T-helper 2 cell treated with Interferon-gamma antibody and Interleukin-4, amounts not matched to agents 5 μg/mL and 100 μg/mL, for 36 hours (primary cell): ENCODE data around the gene NPTXR.

Experiments used
- DNase-seq: peaks from one replicate; pipeline ENCODE4 v3.0.0; 2021; ENCODE audit warnings: low spot score
- H3K27ac Mint-ChIP-seq: one replicate; pipeline ENCODE4 v1.8.0; 2021; ENCODE audit warnings: mild to moderate bottlenecking, mixed read lengths
- H3K27me3 Mint-ChIP-seq: one replicate; pipeline ENCODE4 v1.8.0; 2021; ENCODE audit warnings: low read depth, mixed read lengths
- H3K36me3 Mint-ChIP-seq: one replicate; pipeline ENCODE4 v1.8.0; 2021; ENCODE audit warnings: low read depth, mixed read lengths
- H3K4me1 Mint-ChIP-seq: one replicate; pipeline ENCODE4 v1.8.0; 2021; ENCODE audit warnings: low read depth, mixed read lengths
- H3K4me3 Mint-ChIP-seq: one replicate; pipeline ENCODE4 v1.8.0; 2022; ENCODE audit warnings: mild to moderate bottlenecking, moderate library complexity, mixed read lengths
- H3K9me3 Mint-ChIP-seq: one replicate; pipeline ENCODE4 v1.8.0; 2021; ENCODE audit warnings: mixed read lengths

NPTXR gene

GRCh38 chr22:38837414-38837928 is 6.4 kb downstream of the NPTXR start:
- DNase-seq: no peak
- Mint-ChIP-seq H3K27me3 (peaks cover 27% of the 10 kb centered on the region), H3K4me3 (no peak overlapping the region), H3K4me1 (no peaks in the 10 kb centered on the region), H3K27ac (no peak overlapping the region), H3K9me3 (no peaks in the 10 kb centered on the region), H3K36me3 (no peaks in the 10 kb centered on the region)

- no peak overlapping the region for H3K27ac Mint-ChIP-seq
- H3K9me3 Mint-ChIP-seq: no peaks in the 10 kb centered on the region
- H3K27me3 Mint-ChIP-seq: peaks cover 14% of the 10 kb centered on the region
- DNase-seq: no peak
- H3K4me3 Mint-ChIP-seq: no peak overlapping the region
- H3K4me1 Mint-ChIP-seq: no peaks in the 10 kb centered on the region
- H3K36me3 Mint-ChIP-seq: no peaks in the 10 kb centered on the region
Measured at GRCh38 chr22:38835888-38836301, 7.9 kb downstream of the NPTXR start.

- Mint-ChIP-seq H3K9me3 (no peaks in the 10 kb centered on the region), H3K4me1 (no peaks in the 10 kb centered on the region), H3K27me3 (peaks cover 5% of the 10 kb centered on the region), H3K4me3 (no peak overlapping the region), H3K36me3 (no peaks in the 10 kb centered on the region), H3K27ac (no peak overlapping the region)
- DNase-seq: no peak
Measured at GRCh38 chr22:38834991-38835390, 8.8 kb downstream of the NPTXR start.

- no peak for DNase-seq
- Mint-ChIP-seq H3K4me3 (no peak overlapping the region), H3K9me3 (no peaks in the 10 kb centered on the region), H3K27ac (no peak overlapping the region), H3K27me3 (no peaks in the 10 kb centered on the region), H3K4me1 (no peaks in the 10 kb centered on the region), H3K36me3 (no peaks in the 10 kb centered on the region)
Measured at GRCh38 chr22:38834215-38834953, 9.4 kb downstream of the NPTXR start.

GRCh38 chr22:38833061-38833460 is 10.8 kb downstream of the NPTXR start:
- Mint-ChIP-seq H3K4me1 (no peaks in the 10 kb centered on the region), H3K9me3 (no peaks in the 10 kb centered on the region), H3K27ac (no peak overlapping the region), H3K27me3 (no peaks in the 10 kb centered on the region), H3K4me3 (no peak overlapping the region), H3K36me3 (no peaks in the 10 kb centered on the region)
- no peak for DNase-seq

DNA sequence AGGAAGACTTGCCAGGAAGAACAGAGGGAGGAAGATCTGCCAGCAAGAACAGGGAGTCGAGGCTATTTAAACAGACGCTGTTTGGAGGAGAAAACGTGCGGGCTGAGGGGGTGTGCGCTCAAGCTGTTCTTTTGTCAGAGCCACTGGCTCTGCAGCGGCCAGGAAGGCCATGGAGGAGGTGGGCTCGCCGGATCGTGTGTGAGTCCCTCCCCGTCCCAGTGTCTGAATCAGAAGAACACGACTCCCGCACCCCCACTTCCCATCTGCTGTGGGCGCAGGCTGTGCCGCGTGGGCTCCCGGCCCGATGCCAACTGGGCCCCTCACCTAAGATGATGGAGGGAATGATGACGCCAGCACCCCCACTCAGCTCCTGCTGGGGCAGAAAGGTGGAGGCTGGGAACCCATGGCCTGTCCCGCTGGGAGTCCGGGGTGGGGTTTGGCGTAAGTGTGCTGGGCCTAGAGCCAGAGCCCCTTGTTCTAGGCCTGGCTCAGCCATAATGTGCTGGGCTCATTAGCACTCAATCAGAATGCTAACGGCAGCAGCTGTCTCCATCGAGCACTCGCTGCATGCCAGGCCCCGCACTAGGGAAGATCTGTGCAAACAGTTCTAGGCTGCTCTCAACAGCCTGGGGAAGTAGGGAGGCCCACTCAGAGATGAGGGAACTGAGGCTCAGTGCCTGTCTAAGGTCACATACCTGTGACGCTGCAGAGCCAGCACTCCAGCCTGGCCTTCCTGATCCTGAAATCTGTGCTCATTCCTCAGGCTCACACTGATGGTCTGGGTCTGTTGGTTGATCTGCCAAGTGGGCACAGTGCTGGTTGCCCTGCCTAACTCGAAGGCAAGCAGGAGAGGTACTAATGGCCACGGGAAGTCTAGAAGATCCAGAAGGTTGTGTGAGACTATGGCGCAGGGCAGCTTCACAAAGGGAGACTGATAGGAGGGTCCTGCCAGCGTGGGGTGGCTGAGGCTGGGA is 11.5 kb downstream of the NPTXR start:
- Mint-ChIP-seq H3K27me3 (no peaks in the 10 kb centered on the region), H3K4me3 (no peak overlapping the region), H3K9me3 (no peaks in the 10 kb centered on the region), H3K4me1 (no peaks in the 10 kb centered on the region), H3K27ac (no peak overlapping the region), H3K36me3 (no peaks in the 10 kb centered on the region)
- DNase-seq: no peak

DNA sequence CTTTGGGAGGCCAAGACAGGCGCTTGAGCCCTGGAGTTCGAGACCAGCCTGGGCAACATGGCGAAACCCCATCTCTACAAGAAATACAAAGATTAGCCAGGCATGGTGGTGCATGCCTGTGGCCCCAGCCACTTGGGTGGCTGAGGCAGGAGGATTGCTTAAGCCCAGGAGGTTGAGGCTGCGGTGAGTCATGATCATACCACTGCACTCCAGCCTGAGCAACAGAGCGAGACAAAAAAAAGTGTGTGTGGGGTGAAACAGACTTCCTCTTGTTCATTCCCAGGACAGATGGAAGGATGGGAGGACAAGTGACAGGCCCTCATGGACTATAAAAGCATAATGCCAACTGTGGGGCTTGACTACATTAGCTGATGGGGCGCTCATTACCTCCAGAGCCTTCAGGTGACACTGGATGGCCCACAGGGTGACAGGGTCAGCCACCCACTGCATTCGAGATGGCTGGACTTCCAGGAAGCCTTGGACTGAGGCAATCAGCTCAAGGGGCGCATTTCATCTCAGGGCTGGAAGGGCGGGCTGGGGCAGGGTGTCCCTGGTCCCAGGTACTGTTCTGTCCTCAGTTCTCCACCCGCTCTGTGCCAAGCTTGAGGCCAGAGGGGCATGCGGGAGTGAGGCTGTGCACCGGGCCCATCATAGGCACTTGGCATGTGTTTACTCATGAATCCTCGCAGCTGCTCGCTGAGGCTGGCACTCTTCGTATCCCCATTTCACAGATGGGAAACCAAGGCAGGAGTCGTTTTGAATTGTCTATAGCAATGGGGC is 12.5 kb downstream of the NPTXR start:
- H3K27me3 Mint-ChIP-seq: no peaks in the 10 kb centered on the region
- no peak overlapping the region for H3K4me3 Mint-ChIP-seq
- no peaks in the 10 kb centered on the region for H3K4me1 Mint-ChIP-seq
- no peak for DNase-seq
- no peaks in the 10 kb centered on the region for H3K9me3 Mint-ChIP-seq
- no peaks in the 10 kb centered on the region for H3K36me3 Mint-ChIP-seq
- H3K27ac Mint-ChIP-seq: no peak overlapping the region

DNA sequence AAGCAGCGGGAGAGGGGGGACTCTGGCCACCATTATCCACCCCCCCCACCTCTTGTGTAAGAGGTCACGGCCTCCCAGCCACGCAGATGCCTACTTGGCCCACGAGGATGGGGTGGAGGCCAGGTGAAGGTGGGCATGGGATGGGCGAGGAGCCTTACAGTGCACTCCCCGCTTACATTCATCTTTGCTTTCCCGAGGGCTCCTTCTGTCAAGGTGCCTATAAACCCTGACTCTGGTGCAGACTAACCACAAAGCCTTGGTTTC is 13.1 kb downstream of the NPTXR start:
- Mint-ChIP-seq H3K27ac (no peak overlapping the region), H3K9me3 (no peaks in the 10 kb centered on the region), H3K27me3 (no peaks in the 10 kb centered on the region), H3K36me3 (no peaks in the 10 kb centered on the region), H3K4me1 (no peaks in the 10 kb centered on the region), H3K4me3 (no peak overlapping the region)
- DNase-seq: no peak

DNA sequence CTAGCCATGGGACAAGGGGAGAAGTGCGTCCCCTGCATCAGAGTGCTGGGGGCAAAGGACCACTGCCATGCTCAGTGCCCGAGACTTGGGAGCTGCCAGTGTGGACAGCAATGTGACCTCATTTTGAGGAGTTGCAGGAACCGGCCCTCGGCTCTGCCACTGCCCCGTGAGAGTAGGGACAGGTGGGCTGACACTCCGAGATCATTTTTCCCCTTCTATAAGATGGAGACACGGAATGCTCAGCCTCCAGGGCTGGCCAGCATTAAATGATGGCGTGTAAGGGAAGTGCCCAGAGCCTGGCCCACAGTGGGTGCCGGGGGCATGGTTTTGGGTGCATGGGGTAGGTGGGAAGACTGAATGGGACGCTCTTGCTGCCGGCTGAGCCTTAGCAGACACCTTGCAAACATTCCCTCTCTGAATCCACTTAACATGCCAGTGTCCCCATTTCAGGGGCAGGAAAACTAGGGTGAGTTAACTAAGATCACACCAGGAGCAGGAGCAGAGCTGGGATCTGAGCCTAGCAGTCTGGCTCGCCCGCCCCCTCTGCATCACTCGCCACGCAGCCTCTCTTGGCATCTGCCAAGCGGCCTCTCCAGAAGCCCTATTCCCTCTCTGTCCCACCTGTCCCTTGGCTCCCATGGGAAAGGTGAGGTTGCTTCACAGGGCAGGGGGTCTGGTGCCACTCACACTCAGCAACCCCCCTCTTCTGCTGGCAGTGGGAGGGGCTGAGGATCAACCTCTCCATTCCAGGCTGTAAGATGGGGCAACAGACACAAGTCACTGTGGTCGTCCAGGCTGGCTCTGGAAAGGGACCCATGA is 13.6 kb downstream of the NPTXR start:
- H3K4me3 Mint-ChIP-seq: no peak overlapping the region
- H3K4me1 Mint-ChIP-seq: no peaks in the 10 kb centered on the region
- H3K27me3 Mint-ChIP-seq: no peaks in the 10 kb centered on the region
- no peak overlapping the region for H3K27ac Mint-ChIP-seq
- no peak for DNase-seq
- no peaks in the 10 kb centered on the region for H3K36me3 Mint-ChIP-seq
- no peaks in the 10 kb centered on the region for H3K9me3 Mint-ChIP-seq

GRCh38 chr22:38829485-38829884 is 14.3 kb downstream of the NPTXR start:
- no peaks in the 10 kb centered on the region for H3K27me3 Mint-ChIP-seq
- H3K4me3 Mint-ChIP-seq: no peak overlapping the region
- H3K27ac Mint-ChIP-seq: no peak overlapping the region
- no peak for DNase-seq
- no peaks in the 10 kb centered on the region for H3K36me3 Mint-ChIP-seq
- H3K9me3 Mint-ChIP-seq: no peaks in the 10 kb centered on the region
- no peaks in the 10 kb centered on the region for H3K4me1 Mint-ChIP-seq

DNA sequence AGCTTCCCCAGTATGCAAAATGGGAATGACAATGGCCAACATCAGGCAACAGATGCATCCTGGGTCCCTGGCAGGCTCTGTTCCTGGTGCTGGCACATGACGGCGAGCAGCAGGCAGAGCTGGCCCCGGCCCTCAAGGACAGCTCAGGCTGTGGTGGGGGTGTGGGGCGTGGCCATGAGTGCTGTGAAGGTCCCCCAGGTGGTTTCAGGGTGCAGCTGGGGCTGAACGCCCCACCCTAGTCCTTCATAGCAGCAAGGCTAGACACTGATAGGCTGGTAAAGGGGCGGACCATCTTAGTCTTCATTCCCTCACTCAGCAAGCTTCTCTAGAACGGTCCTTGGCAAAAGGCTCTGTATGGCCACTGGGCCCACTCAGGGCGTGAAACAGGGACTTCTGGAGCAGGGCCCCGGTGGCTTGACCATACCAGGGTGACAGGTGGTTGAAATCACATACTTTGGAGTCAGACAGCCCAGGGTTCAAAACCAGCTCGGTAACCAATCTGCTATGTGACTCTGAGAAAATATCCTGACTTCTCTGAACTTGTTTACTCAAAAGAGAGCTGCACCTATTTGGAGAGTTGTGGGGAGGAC is 15.1 kb downstream of the NPTXR start:
- no peak overlapping the region for H3K4me3 Mint-ChIP-seq
- H3K27ac Mint-ChIP-seq: no peak overlapping the region
- H3K36me3 Mint-ChIP-seq: no peaks in the 10 kb centered on the region
- no peaks in the 10 kb centered on the region for H3K9me3 Mint-ChIP-seq
- no peak for DNase-seq
- no peaks in the 10 kb centered on the region for H3K27me3 Mint-ChIP-seq
- no peaks in the 10 kb centered on the region for H3K4me1 Mint-ChIP-seq

DNA sequence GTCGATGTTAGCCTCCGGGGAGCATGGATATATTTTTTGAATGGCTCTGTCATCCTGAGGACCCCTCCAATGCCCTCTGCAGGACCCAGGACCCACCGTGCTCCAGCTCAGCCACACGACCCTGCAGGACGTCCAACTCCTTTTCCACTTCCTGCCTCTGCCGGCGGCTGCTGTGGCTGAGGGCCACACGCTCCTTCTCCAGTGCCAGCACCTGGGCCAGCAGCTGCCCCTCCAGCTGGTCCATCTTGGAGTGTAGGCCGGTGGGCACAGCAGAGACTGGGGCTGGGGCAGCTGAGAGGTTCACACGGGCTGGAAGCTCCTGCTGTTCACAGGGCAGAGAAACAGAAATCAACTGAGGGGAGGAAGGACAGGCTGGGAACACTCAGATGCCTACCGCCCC is 15.6 kb downstream of the NPTXR start:
- Mint-ChIP-seq H3K27me3 (no peaks in the 10 kb centered on the region), H3K36me3 (no peaks in the 10 kb centered on the region), H3K4me1 (no peaks in the 10 kb centered on the region), H3K27ac (no peak overlapping the region), H3K4me3 (no peak overlapping the region), H3K9me3 (no peaks in the 10 kb centered on the region)
- no peak for DNase-seq

- Mint-ChIP-seq H3K4me1 (no peaks in the 10 kb centered on the region), H3K9me3 (no peaks in the 10 kb centered on the region), H3K36me3 (no peaks in the 10 kb centered on the region), H3K27ac (no peak overlapping the region), H3K4me3 (no peak overlapping the region), H3K27me3 (no peaks in the 10 kb centered on the region)
- no peak for DNase-seq
Measured at GRCh38 chr22:38827510-38827909, 16.3 kb downstream of the NPTXR start.
